Forelimb muscle (tissue), 1 donor: ENCODE measurements around the gene DDX49. TPM values are rescaled to one million over a fixed set of nuclear protein-coding genes. Genes with fewer than 3 reads are reported as not detected.

Source experiments
- DNase-seq: peaks from one replicate; pipeline ENCODE4 v3.0.0-alpha.2; 2013; ENCODE audit warnings: low read depth
- polyA plus RNA-seq: library from polyadenylated mRNA; unstranded; fragments of 120-200 nt; gene quantifications from one replicate; pipeline ENCODE4 v1.2.1, GENCODE V29; 2013; ENCODE audit not compliant: insufficient read length

Gene DDX49
- polyA plus RNA-seq, result 36.0 TPM

GRCh38 chr19:18919086-18919899 lies at the start of gene DDX49, which contains the start of gene COPE:
TSS of gene DDX49 (plus strand) at chr19:18919715. CDS start at chr19:18919742, 27 bp downstream.
TSS of gene COPE (minus strand) at chr19:18919387. CDS start at chr19:18919348, 39 bp downstream.
- DNase-seq, result peak; percentile 100

GRCh38 chr19:18869781-18870530 lies 49.6 kb upstream of the DDX49 start:
- no peak for DNase-seq

GRCh38 chr19:18870531-18871172 lies 48.9 kb upstream of the DDX49 start:
- DNase-seq, result no peak

- no peak for DNase-seq
These were observed 48.0 kb upstream of the DDX49 start for GRCh38 chr19:18871543-18871942.

- DNase-seq, result no peak
These were observed 43.8 kb upstream of the DDX49 start for GRCh38 chr19:18875726-18876125.

- no peak for DNase-seq
These were observed 42.6 kb upstream of the DDX49 start for GRCh38 chr19:18876865-18877264.

GRCh38 chr19:18878058-18878797 lies 41.3 kb upstream of the DDX49 start:
- no peak for DNase-seq

GRCh38 chr19:18878858-18879578 lies 40.5 kb upstream of the DDX49 start:
- DNase-seq, result no peak

GRCh38 chr19:18879579-18880373 lies 39.7 kb upstream of the DDX49 start:
- DNase-seq, result no peak

- no peak for DNase-seq
These were observed 38.0 kb upstream of the DDX49 start for GRCh38 chr19:18881491-18881890.

GRCh38 chr19:18883526-18884304 lies 35.8 kb upstream of the DDX49 start:
- DNase-seq, result no peak

GRCh38 chr19:18886972-18887371 lies 32.5 kb upstream of the DDX49 start:
- no peak for DNase-seq

- DNase-seq, result no peak
These were observed 29.4 kb upstream of the DDX49 start for GRCh38 chr19:18889949-18890745.

- no peak for DNase-seq
These were observed 25.8 kb upstream of the DDX49 start for GRCh38 chr19:18893587-18894253.

GRCh38 chr19:18894254-18895037 lies 25.1 kb upstream of the DDX49 start:
- peak; percentile 28 for DNase-seq

GRCh38 chr19:18895038-18895823 lies 24.3 kb upstream of the DDX49 start:
- DNase-seq, result no peak
